ENCODE data around the gene DOK7. TPM values are rescaled to one million over a fixed set of nuclear protein-coding genes. Genes with fewer than 3 reads are reported as not detected.

Gene DOK7
- total and polyA plus RNA-seq, 2 experiments from 2014 or later = 0.23 to 1.8 TPM

DNA sequence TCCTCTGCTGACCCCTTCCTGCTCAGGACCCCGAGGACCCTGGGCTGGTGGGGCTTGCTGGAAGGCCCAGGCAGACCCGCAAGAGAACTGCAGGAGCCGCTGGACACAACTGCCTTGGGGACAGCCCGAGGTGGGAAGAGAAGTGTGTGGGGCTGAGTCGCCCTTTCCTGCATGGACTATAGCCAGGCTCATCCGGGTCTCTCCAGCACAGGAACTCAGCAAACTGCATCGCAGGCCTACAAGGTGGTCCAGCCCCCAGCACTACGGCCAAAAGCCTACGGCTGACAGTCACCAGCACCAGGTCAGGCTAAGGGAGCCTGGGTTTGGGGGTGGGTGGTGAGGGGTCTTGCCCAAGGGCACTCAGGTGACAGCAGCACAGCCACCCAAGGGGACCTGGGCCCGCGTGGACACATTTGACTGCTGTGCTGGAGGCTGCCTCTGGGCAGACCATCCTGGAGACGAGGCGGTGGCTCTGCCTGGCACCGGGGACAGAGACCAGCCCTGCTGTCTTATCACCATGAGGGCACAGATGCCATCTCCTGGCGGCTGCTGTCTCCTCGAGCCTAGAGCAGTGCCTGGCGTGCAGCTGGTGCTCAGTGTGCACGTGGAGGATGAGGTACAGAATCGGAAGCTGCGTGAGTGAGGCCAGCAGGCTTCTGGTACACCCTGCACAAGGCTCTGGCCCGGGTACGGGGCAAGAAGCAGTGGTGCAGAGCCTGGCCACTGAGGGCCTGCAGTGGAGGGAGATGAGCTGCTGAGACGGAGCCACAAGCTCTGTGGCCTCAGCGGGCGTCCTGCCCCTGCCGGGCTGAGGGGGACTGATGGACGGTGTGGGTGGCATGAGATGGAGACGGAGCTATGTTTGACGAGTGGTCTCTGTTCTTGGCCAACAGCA, 54.0 kb downstream of the DOK7 start:
- 95% methylated on average over 25 of the region's 29 CpGs for WGBS (ENCODE audit: low lambda C conversion rate, missing lambda C conversion rate)
- no peak overlapping the region for H2AFZ ChIP-seq
- H3K9me2 ChIP-seq (replicated peaks; ENCODE audit: insufficient read depth) = no peaks in the 10 kb centered on the region
- no peaks in the 10 kb centered on the region for H3K4me1 ChIP-seq (ENCODE audit: insufficient read depth)
- H3K4me2 ChIP-seq = no peak overlapping the region
- DNase-seq (ENCODE audit: low spot score) = no peak
- no peaks in the 10 kb centered on the region for H3K79me2 ChIP-seq
- H3K9me3 ChIP-seq (ENCODE audit: low read depth) = no peaks in the 10 kb centered on the region
- no peak for TF ChIP-seq EZH2 (IDR thresholded peaks at IDR 0.05; ENCODE audit: borderline replicate concordance)
- no peak for TF ChIP-seq EZH2phosphoT487 (IDR thresholded peaks at IDR 0.05; ENCODE audit: low read depth, severe bottlenecking, unreplicated experiment)
- TF ChIP-seq, protein P1, sequence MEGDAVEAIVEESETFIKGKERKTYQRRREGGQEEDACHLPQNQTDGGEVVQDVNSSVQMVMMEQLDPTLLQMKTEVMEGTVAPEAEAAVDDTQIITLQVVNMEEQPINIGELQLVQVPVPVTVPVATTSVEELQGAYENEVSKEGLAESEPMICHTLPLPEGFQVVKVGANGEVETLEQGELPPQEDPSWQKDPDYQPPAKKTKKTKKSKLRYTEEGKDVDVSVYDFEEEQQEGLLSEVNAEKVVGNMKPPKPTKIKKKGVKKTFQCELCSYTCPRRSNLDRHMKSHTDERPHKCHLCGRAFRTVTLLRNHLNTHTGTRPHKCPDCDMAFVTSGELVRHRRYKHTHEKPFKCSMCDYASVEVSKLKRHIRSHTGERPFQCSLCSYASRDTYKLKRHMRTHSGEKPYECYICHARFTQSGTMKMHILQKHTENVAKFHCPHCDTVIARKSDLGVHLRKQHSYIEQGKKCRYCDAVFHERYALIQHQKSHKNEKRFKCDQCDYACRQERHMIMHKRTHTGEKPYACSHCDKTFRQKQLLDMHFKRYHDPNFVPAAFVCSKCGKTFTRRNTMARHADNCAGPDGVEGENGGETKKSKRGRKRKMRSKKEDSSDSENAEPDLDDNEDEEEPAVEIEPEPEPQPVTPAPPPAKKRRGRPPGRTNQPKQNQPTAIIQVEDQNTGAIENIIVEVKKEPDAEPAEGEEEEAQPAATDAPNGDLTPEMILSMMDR (IDR thresholded peaks at IDR 0.05; ENCODE audit: poor library complexity) = no peak
- H4K20me1 ChIP-seq (ENCODE audit: insufficient read depth, poor library complexity, severe bottlenecking) = no peaks in the 10 kb centered on the region
- no peak overlapping the region for H3K27ac ChIP-seq
- H3K4me3 ChIP-seq = no peak overlapping the region
- no peaks in the 10 kb centered on the region for H3K36me3 ChIP-seq (replicated peaks; ENCODE audit: insufficient read depth, low read depth)
- no peaks in the 10 kb centered on the region for H3K27me3 ChIP-seq

DNA sequence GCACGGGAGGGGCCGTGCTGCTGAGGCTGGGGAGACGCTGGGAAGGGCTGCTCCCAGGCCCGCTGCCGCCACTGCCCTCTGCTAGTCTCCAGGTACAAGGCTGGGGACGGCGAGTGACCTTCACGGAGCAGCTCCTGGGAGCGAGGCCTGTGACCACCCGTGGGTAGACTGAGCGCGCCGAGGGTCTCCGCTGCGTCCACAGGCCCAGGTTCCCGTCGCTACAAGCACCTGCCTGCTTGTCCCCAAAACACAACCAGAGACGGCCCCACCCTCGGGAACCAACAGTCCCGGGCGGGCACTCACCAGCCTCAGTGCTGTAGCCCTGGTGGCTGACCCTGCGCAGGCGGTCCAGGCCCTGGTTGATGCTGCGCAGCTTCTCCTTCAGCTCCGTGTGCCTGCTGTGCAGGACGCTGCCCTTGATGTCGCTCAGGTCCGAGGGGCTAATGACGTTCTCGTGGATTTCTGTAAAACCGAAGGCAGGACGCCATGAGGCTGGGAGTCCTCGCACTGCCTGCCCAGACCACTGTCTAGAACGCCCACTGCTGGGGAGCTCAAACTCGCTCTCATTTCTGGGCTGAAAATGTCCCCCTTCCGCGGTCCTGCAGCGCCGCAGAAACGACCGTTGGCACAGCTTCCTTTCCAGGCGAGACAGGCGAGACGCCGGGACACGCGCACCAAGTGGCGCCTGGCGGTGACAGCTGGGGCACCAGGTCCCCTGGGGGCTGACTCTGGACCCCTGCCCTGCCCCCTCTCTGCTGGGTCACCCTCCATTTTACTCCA, 54.8 kb downstream of the DOK7 start:
- no peaks in the 10 kb centered on the region for H3K79me2 ChIP-seq
- TF ChIP-seq, protein P1 (IDR thresholded peaks at IDR 0.05; ENCODE audit: poor library complexity) = no peak
- TF ChIP-seq EZH2phosphoT487 (IDR thresholded peaks at IDR 0.05; ENCODE audit: low read depth, severe bottlenecking, unreplicated experiment) = no peak
- no peak overlapping the region for H3K4me3 ChIP-seq
- no peak overlapping the region for H3K27ac ChIP-seq
- H3K4me1 ChIP-seq (ENCODE audit: insufficient read depth) = no peaks in the 10 kb centered on the region
- no peak for DNase-seq (ENCODE audit: low spot score)
- H3K4me2 ChIP-seq = no peak overlapping the region
- WGBS (ENCODE audit: low lambda C conversion rate, missing lambda C conversion rate) = 97% methylated on average over 44 of the region's 49 CpGs
- H2AFZ ChIP-seq = no peak overlapping the region
- no peaks in the 10 kb centered on the region for H3K9me3 ChIP-seq (ENCODE audit: low read depth)
- no peaks in the 10 kb centered on the region for H4K20me1 ChIP-seq (ENCODE audit: insufficient read depth, poor library complexity, severe bottlenecking)
- no peaks in the 10 kb centered on the region for H3K36me3 ChIP-seq (replicated peaks; ENCODE audit: insufficient read depth, low read depth)
- H3K27me3 ChIP-seq = no peaks in the 10 kb centered on the region
- H3K9me2 ChIP-seq (replicated peaks; ENCODE audit: insufficient read depth) = no peaks in the 10 kb centered on the region

DNA sequence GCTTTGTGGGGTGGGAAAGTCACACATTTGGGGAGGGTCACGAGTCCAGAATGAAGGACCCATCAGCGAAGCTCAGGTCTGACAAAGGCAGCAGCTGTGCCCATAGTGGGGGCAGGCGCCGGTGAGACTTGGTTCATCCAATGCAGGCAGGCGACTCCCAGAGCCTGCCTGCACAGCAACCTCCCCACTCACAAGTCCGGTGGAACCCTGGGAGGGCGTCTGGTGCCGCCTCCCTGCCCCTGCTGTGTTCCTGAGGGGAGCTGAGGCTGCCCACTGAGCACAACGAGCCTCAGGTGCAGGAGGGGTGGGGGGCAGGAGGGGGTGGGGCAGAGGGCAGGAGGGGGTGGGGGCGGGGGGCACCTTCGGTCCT, 55.4 kb downstream of the DOK7 start:
- H3K4me2 ChIP-seq = no peak overlapping the region
- no peak for TF ChIP-seq EZH2phosphoT487 (IDR thresholded peaks at IDR 0.05; ENCODE audit: low read depth, severe bottlenecking, unreplicated experiment)
- TF ChIP-seq EZH2 (IDR thresholded peaks at IDR 0.05; ENCODE audit: borderline replicate concordance) = no peak
- TF ChIP-seq, protein P1 (IDR thresholded peaks at IDR 0.05; ENCODE audit: poor library complexity) = no peak
- H3K9me2 ChIP-seq (replicated peaks; ENCODE audit: insufficient read depth) = no peaks in the 10 kb centered on the region
- H2AFZ ChIP-seq = no peak overlapping the region
- H3K4me3 ChIP-seq = no peak overlapping the region
- WGBS (ENCODE audit: low lambda C conversion rate, missing lambda C conversion rate) = 96% methylated on average over 4 of the region's 11 CpGs
- H3K27me3 ChIP-seq = no peaks in the 10 kb centered on the region
- no peaks in the 10 kb centered on the region for H3K79me2 ChIP-seq
- H3K36me3 ChIP-seq (replicated peaks; ENCODE audit: insufficient read depth, low read depth) = no peaks in the 10 kb centered on the region
- no peak for DNase-seq (ENCODE audit: low spot score)
- peaks cover 3% of the 10 kb centered on the region for H4K20me1 ChIP-seq (ENCODE audit: insufficient read depth, poor library complexity, severe bottlenecking)
- no peak overlapping the region for H3K27ac ChIP-seq
- H3K9me3 ChIP-seq (ENCODE audit: low read depth) = no peaks in the 10 kb centered on the region
- H3K4me1 ChIP-seq (ENCODE audit: insufficient read depth) = no peaks in the 10 kb centered on the region

All from hepatocyte (in vitro differentiated cells).